Spleen (tissue), 7 donors: ENCODE data around the gene COTL1.

Source experiments
- POLR2A ChIP-seq, 3 donors: fragments of 450-650 bp; IDR thresholded peaks; one replicate each; pipeline ENCODE4 v1.5.1; 2017; ENCODE audit warnings: antibody characterized with exemption in 3 of 3, mild to moderate bottlenecking in 1 of 3
- TF ChIP-seq, protein P1 (sequence below), 11 experiments: fragments of 200-600 bp in 7 of 11; fragments of 450-650 bp in 4 of 11; sonication (generic) in 4 of 11; IDR thresholded peaks in 8 of 11; conservative IDR thresholded peaks in 3 of 11; 1 replicate in 7 of 11; 2 replicates in 4 of 11; pipeline versions ENCODE4 v1.4.0 to v1.8.0; 2016 to 2021; ENCODE audit warnings: antibody characterized with exemption in 11 of 11, inconsistent platforms in 4 of 11, mild to moderate bottlenecking in 1 of 11
- donor health status: DM: no; HTN: no; CAD: no; lungs with moderate emphysema.
- donor health status: DM: no; HTN: no; CAD: no.
- donor health status: DM: no; HTN: no; CAD: no.

- TF ChIP-seq, protein P1, sequence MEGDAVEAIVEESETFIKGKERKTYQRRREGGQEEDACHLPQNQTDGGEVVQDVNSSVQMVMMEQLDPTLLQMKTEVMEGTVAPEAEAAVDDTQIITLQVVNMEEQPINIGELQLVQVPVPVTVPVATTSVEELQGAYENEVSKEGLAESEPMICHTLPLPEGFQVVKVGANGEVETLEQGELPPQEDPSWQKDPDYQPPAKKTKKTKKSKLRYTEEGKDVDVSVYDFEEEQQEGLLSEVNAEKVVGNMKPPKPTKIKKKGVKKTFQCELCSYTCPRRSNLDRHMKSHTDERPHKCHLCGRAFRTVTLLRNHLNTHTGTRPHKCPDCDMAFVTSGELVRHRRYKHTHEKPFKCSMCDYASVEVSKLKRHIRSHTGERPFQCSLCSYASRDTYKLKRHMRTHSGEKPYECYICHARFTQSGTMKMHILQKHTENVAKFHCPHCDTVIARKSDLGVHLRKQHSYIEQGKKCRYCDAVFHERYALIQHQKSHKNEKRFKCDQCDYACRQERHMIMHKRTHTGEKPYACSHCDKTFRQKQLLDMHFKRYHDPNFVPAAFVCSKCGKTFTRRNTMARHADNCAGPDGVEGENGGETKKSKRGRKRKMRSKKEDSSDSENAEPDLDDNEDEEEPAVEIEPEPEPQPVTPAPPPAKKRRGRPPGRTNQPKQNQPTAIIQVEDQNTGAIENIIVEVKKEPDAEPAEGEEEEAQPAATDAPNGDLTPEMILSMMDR (IDR thresholded peaks at IDR 0.05 in 8 of 11, conservative IDR thresholded peaks at IDR 0.05 in 3 of 11), result no peak
- TF ChIP-seq POLR2A (IDR thresholded peaks at IDR 0.05), result no peak
These were observed 31.0 kb upstream of the COTL1 start for GRCh38 chr16:84648595-84649510.
